ENCODE results near the gene SLAMF9.

DNA sequence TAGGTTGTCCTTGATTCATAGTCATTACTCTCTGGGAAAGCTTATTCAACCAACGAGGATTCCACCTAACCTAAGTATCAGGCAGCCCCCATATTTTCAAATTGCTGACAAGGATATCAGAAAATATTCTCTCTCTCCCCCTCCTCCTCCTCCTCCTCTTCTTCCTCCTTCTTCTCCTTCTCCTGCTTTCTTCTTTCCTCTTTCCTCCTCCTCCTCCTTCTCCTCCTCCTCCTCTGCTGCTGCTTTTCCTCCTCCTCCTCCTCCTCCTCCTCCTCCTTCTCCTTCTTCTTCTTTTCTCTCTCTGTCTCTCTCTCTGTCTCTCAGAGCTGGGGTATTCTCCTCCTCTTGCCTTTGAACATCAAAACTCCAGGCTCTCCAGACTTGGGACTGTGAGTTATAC is 6.1 kb downstream of the SLAMF9 start:
- TF ChIP-seq CTCF (IDR thresholded peaks at IDR 0.05; ENCODE audit: low read depth, low read length, missing input control) (no peak), JUND (IDR thresholded peaks at IDR 0.05) (no peak), EGR1 (IDR thresholded peaks at IDR 0.05; ENCODE audit: low read depth in 2 of 2) (no peak), RAD21 (IDR thresholded peaks at IDR 0.05) (no peak), FOXA1 (IDR thresholded peaks at IDR 0.05) (no peak), REST (IDR thresholded peaks at IDR 0.05) (no peak), GABPA (IDR thresholded peaks at IDR 0.05 in 1 of 2, conservative IDR thresholded peaks at IDR 0.05 in 1 of 2) (no peak), TAF1 (conservative IDR thresholded peaks at IDR 0.05) (no peak), YY1 (IDR thresholded peaks at IDR 0.05) (no peak), ATF3 (IDR thresholded peaks at IDR 0.05) (no peak)
- TF ChIP-seq, protein P1, sequence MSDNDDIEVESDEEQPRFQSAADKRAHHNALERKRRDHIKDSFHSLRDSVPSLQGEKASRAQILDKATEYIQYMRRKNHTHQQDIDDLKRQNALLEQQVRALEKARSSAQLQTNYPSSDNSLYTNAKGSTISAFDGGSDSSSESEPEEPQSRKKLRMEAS (IDR thresholded peaks at IDR 0.05) = no peak

Data from liver (tissue), 3 donors.